GM20000 (cell line): ENCODE measurements around the gene NDUFB2.
"Not testable (repeated sequence)": the region's sequence is repeated elsewhere in the genome, so short reads cannot be mapped to it uniquely, and the experiment has no call there.

Source experiments
- DNase-seq: peaks from one replicate; pipeline ENCODE4 v3.0.0; 2012; ENCODE audit warnings: low spot score
- TF ChIP-seq, protein P1 (sequence below): IDR thresholded peaks from 2 replicates; pipeline ENCODE4 v1.5.1; 2012; ENCODE audit warnings: mild to moderate bottlenecking, control low read depth; ENCODE audit errors: extremely low read depth, missing control alignments

Gene NDUFB2

DNA sequence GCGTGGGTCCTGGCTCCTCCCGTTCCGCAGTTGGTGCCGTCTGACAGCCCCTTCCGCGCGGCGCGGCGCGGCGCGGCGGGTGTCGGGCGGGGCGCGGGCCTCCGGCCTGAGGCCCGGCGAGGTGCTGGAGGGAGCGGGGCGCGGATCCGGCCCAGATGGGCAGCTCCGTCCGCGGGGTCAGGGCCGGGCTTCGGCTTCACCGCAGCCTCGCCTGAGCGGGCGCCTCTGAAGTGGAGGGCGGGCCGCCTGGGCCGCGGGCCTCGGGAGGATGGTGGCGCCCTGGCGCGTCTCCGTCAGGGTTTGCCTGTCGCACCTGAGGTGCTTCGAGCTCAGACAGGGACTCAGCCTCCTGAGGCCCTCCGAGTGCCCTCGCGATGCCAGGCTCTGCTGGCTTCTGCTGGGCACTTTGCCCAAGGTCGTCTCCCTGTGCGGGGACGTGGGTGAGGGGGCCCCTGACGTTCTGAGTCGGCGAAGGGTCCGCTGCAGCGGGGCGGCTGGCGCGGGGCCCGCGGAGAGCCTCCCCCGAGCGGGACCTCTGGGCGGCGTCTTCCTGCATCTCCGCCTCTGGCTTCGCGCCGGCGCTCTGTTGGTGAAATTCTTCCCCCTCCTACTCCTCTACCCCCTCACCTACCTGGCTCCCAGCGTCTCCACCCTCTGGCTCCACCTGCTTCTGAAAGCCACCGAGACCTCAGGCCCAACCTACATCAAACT lies 23.3 kb upstream of the NDUFB2 start:
- peak; percentile 80 for DNase-seq
- TF ChIP-seq, protein P1, sequence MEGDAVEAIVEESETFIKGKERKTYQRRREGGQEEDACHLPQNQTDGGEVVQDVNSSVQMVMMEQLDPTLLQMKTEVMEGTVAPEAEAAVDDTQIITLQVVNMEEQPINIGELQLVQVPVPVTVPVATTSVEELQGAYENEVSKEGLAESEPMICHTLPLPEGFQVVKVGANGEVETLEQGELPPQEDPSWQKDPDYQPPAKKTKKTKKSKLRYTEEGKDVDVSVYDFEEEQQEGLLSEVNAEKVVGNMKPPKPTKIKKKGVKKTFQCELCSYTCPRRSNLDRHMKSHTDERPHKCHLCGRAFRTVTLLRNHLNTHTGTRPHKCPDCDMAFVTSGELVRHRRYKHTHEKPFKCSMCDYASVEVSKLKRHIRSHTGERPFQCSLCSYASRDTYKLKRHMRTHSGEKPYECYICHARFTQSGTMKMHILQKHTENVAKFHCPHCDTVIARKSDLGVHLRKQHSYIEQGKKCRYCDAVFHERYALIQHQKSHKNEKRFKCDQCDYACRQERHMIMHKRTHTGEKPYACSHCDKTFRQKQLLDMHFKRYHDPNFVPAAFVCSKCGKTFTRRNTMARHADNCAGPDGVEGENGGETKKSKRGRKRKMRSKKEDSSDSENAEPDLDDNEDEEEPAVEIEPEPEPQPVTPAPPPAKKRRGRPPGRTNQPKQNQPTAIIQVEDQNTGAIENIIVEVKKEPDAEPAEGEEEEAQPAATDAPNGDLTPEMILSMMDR = no peak

DNA sequence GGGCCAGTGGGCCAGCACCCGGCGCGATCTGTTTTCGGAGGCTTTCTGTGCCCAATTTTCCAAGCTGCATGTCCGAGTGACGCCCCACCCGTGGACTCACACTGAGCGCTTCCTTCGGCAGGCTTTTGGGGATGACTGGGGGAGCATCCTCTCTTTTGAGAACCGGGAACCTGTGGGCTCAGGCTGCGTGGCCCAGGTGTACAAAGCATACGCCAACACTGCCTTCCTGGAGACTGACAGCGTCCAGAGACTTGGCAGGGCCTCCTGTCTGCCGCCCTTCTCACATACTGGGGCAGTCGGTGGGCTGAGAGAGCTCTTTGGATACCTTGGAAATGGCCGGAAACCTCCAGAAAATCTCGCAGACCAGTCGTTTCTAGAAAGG lies 22.7 kb upstream of the NDUFB2 start:
- DNase-seq = no peak
- TF ChIP-seq, protein P1 = no peak

DNA sequence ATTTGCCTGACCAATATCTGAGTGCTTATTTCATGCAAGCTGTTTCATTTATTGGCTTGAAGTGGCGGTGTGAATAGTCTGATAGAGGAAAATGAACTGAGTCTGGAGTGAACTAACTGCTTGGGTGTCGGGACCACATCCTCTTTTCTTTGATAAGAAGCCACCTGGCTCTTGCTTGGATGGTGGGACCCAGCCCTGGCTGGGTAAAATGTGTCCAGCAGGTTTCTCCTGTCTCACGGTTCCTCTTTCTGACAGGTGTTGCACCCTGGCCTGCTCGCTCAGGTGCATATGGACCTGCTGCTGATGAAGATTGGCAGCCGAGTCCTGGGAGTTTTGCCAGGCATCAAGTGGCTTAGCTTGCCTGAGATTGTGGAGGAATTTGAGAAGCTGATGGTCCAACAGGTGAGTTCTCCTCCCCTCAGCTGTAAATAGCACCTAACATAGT lies 22.1 kb upstream of the NDUFB2 start:
- TF ChIP-seq, protein P1 = no peak
- DNase-seq = peak; percentile 63

DNA sequence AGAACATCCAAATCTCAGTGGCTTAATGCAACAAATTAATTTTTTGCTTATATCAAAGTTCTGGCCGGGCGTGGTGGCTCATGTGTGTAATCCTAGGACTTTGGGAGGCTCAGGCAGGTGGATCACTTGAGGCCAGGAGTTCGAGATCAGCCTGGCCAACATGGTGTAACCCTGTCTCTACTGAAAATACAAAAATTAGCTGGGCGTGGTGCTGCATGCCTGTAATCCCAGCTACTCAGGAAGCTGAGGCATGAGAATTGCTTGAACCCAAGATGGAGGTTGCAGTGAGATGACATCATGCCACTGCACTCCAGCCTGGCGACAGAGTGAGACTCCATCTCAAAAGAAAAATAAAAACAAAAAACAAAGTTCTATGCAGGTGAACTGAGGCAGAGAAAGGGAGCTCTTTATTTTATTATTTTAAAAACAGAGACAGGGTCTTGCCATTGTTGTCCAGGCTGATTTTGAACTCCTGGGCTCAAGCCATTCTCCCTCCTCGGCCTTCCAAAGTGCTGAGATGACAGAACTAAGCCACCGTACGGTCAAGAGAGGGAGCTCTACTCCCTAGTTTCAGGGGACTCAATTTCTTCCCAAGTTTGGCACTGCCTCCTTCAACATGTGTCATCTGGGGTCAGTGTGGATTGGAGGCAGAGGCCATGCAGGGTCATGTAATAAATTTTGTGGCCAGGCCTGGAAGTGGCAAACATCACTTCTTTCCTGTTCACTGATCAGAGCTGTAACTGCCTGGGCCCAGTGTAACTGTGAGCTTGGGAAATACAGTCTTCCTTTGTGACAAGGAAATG lies 21.4 kb upstream of the NDUFB2 start:
- TF ChIP-seq, protein P1 = peak; percentile 17
- peak; percentile 38 for DNase-seq

DNA sequence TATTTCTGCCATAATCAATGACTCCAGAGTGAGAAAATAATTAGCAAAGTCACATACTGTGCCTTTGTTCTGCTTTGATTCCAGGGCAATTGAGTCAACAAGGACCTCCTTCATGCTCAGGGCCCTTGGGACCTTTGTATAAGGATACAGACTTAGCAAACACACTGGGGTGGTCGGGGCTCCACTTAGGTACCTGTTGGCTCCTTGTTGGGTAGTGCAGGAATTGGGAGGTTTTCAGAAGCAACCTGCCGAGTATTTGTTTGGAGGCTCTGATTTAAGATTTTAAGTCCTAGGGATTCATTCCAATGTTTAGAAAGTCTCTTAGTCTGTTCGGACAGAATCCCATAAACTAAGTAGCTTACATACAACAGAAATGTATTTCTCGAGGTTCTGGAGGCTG lies 20.8 kb upstream of the NDUFB2 start:
- DNase-seq = no peak
- TF ChIP-seq, protein P1 = no peak

DNA sequence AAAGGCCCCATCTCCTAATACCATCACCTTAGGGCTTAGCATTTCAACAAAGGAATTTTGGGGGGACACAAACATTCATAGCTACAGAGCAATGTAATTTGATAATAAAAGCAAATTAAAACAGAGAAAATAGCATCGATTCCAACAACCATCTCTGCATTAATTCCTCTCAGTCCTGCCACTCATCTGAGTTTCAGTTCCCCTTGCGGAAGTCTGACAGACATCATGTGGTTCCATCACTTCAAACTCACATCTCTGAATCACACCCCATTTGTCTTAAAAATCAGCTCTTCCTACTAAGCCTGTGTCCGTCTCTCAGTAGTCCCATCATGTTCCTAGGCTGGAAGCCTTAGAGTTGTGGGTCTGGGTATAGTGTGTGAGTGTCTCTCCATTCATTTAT lies 20.2 kb upstream of the NDUFB2 start:
- TF ChIP-seq, protein P1 = no peak
- peak; percentile 75 for DNase-seq

DNA sequence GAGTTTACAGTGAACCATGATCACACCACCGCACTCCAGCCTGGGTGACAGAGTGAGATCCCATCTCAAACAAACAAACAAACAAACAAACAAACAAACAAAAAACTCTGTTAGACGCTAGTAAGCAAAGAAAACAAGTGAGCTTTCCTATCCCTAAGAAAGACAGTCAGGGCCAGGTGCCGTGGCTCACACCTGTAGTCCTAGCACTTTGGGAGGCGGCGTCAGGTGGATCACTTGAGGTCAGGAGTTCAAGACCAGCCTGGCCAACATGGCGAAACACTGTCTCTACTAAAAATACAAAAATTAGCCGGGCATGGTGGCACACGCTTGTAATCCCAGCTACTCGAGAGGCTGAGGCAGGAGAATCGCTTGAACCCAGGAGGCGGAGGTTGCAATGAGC lies 19.6 kb upstream of the NDUFB2 start:
- not testable (repeated sequence) for DNase-seq
